HepG2 (cell line): ENCODE data around the gene INF2. TPM values are rescaled to one million over a fixed set of nuclear protein-coding genes. Genes with fewer than 3 reads are reported as not detected.

Experiments
- ELF3 ChIP-seq: IDR thresholded peaks from 2 replicates; pipeline ENCODE4 v1.6.1; 2016; ENCODE audit warnings: missing genetic modification reagents, missing compliant biosample characterization
- ETV5 ChIP-seq: IDR thresholded peaks from 2 replicates; pipeline ENCODE4 v1.6.1; 2018; ENCODE audit warnings: missing biosample characterization, missing genetic modification reagents, inconsistent platforms, borderline replicate concordance
- PITX1 ChIP-seq: sonication (generic); formaldehyde crosslinking; IDR thresholded peaks from 2 replicates; pipeline ENCODE4 v1.5.1; 2020; ENCODE audit warnings: mild to moderate bottlenecking, missing genetic modification reagents
- POGZ ChIP-seq: sonication (generic); formaldehyde crosslinking; IDR thresholded peaks from 2 replicates; pipeline ENCODE4 v1.4.0; 2020; ENCODE audit warnings: mild to moderate bottlenecking, missing genetic modification reagents
- SAP130 ChIP-seq: IDR thresholded peaks from 2 replicates; pipeline ENCODE4 v1.6.1; 2016; ENCODE audit warnings: low read depth
- SOX13 ChIP-seq, 3 experiments: fragments of 450-650 bp in 1 of 3; sonication (generic) in 1 of 3; formaldehyde crosslinking in 1 of 3; IDR thresholded peaks in 2 of 3; conservative IDR thresholded peaks in 1 of 3; 2 replicates each; pipeline versions ENCODE4 v1.5.0 to v1.6.1; 2016 to 2020; ENCODE audit warnings: antibody characterized with exemption in 1 of 3, mild to moderate bottlenecking in 1 of 3, missing compliant biosample characterization in 1 of 3, missing genetic modification reagents in 1 of 3, moderate library complexity in 1 of 3
- STAG1 ChIP-seq: sonication (generic); formaldehyde crosslinking; IDR thresholded peaks from 2 replicates; pipeline ENCODE4 v1.4.0; 2020; ENCODE audit warnings: missing genetic modification reagents
- TEAD3 ChIP-seq: optimal IDR thresholded peaks from 2 replicates; pipeline ENCODE3; 2016; ENCODE audit warnings: borderline replicate concordance
- ZMYM3 ChIP-seq: sonication (generic); formaldehyde crosslinking; IDR thresholded peaks from 2 replicates; pipeline ENCODE4 v1.5.1; 2020; ENCODE audit warnings: mild to moderate bottlenecking, missing genetic modification reagents
- ZNF160 ChIP-seq: sonication (generic); formaldehyde crosslinking; IDR thresholded peaks from 2 replicates; pipeline ENCODE4 v1.8.0; 2022; ENCODE audit warnings: mild to moderate bottlenecking, inconsistent platforms, missing genetic modification reagents
- ZNF225 ChIP-seq: sonication (generic); formaldehyde crosslinking; IDR thresholded peaks from 2 replicates; pipeline ENCODE4 v1.4.0; 2020; ENCODE audit warnings: mild to moderate bottlenecking, missing genetic modification reagents
- ZNF567 ChIP-seq: sonication (generic); formaldehyde crosslinking; IDR thresholded peaks from 2 replicates; pipeline ENCODE4 v1.8.1; 2023; ENCODE audit warnings: mild to moderate bottlenecking, missing genetic modification reagents, borderline replicate concordance
- ZNF614 ChIP-seq: IDR thresholded peaks from 2 replicates; pipeline ENCODE4 v1.6.1; 2018; ENCODE audit warnings: missing biosample characterization, missing genetic modification reagents, inconsistent platforms, borderline replicate concordance
- polyA plus RNA-seq, 8 experiments: library from polyadenylated mRNA; depleted of rRNA in 3 of 8; stranded (reverse) in 7 of 8; unstranded in 1 of 8; fragments of >200 nt; fragmentation: Illumina TruSeq in 4 of 8; extraction: Trizol in 4 of 8; gene quantifications; 2 replicates each; pipeline versions ENCODE4 v1.2.1 to v1.2.3, GENCODE V29; 2011 to 2016; ENCODE audit warnings: low read depth in 4 of 8, missing spikeins in 1 of 8, mixed read lengths in 1 of 8; ENCODE audit not compliant: insufficient read depth in 1 of 8
- total RNA-seq, 5 experiments: library from RNA; depleted of rRNA; stranded (reverse); fragments of >200 nt; fragmentation: Illumina TruSeq; extraction: Trizol; gene quantifications; 2 replicates each; pipeline ENCODE4 v1.2.3, GENCODE V29; 2016; ENCODE audit warnings: low read depth in 1 of 5
- TF ChIP-seq, protein P1 (sequence below): sonication (generic); formaldehyde crosslinking; IDR thresholded peaks from 2 replicates; pipeline ENCODE4 v1.5.0; 2020; ENCODE audit warnings: mild to moderate bottlenecking, missing genetic modification reagents
- TF ChIP-seq, protein P2 (sequence below): IDR thresholded peaks from 2 replicates; pipeline ENCODE4 v1.6.1; 2016; ENCODE audit warnings: missing genetic modification reagents, missing compliant biosample characterization

The INF2 gene
- total and polyA plus RNA-seq, 2 of the 13 experiments (the other 11 are each of a cell fraction or from before 2014, with no cell fraction given) = 16.4 to 26.4 TPM

DNA sequence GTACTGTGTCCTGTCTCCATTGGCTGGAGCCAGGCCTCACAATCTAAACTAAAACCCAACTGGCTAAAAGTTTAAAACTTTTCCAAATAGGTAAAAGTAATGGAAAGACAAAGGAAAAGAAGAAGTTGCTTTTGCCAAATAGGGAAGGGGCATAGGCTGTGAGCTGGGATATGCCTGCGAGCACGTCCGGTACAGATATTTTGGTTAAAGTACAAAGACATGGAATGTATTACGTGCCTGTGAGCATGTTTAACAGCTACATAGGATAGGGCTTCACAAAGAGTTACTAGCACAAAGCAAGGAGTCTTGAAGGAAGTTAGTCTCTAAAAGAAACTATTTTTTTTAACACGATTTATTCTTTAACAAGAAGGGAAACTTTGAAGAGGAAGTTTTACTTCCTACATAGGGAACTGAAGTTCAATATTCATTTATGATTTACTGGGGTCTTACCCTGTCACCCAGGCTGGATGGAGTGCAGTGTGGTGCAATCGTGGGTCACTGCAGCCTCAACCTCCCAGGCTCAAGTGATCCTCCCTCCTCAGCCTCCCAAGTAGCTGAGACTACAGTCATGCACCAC lies 41.9 kb upstream of the INF2 start (continued):
- TF ChIP-seq ETV5 (CRISPR knock-in tag) (peak; percentile 49; the same call in 1 of the 2 replicates), PITX1 (no peak), POGZ (CRISPR knock-in tag) (0 out of 2 replicates have a peak, but pooled peaks have one; percentile 25), STAG1 (CRISPR knock-in tag) (no peak), ZMYM3 (CRISPR knock-in tag) (peak; percentile 36; the same call in 1 of the 2 replicates), ZNF614 (no peak), ZNF567 (CRISPR knock-in tag) (no peak), SAP130 (CRISPR knock-in tag) (0 out of 2 replicates have a peak, but pooled peaks have one; percentile 27), ZNF225 (CRISPR knock-in tag) (no peak), TEAD3 (CRISPR knock-in tag) (peak; percentile 70), ZNF160 (CRISPR knock-in tag) (no peak), SOX13 (IDR thresholded peaks at IDR 0.05) (peak; percentile 11; the same call in 1 of the 2 replicates), SOX13 (CRISPR knock-in tag; conservative IDR thresholded peaks at IDR 0.05 in 1 of 2, IDR thresholded peaks at IDR 0.05 in 1 of 2) (no peak), ELF3 (CRISPR knock-in tag) (0 out of 2 replicates have a peak, but pooled peaks have one; percentile 44)
- TF ChIP-seq, protein P1, sequence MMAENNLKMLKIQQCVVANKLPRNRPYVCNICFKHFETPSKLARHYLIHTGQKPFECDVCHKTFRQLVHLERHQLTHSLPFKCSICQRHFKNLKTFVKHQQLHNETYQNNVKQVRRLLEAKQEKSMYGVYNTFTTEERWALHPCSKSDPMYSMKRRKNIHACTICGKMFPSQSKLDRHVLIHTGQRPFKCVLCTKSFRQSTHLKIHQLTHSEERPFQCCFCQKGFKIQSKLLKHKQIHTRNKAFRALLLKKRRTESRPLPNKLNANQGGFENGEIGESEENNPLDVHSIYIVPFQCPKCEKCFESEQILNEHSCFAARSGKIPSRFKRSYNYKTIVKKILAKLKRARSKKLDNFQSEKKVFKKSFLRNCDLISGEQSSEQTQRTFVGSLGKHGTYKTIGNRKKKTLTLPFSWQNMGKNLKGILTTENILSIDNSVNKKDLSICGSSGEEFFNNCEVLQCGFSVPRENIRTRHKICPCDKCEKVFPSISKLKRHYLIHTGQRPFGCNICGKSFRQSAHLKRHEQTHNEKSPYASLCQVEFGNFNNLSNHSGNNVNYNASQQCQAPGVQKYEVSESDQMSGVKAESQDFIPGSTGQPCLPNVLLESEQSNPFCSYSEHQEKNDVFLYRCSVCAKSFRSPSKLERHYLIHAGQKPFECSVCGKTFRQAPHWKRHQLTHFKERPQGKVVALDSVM (CRISPR knock-in tag) = peak; percentile 83
- TF ChIP-seq, protein P2, sequence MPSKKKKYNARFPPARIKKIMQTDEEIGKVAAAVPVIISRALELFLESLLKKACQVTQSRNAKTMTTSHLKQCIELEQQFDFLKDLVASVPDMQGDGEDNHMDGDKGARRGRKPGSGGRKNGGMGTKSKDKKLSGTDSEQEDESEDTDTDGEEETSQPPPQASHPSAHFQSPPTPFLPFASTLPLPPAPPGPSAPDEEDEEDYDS (CRISPR knock-in tag) = peak; percentile 35; the same call in 1 of the 2 replicates
